Measurements from ENCODE around the gene RASSF7.
A peak's percentile ranks its signal among the peaks of the same experiment; 100 is the strongest.
"Not testable (repeated sequence)": the region's sequence is repeated elsewhere in the genome, so short reads cannot be mapped to it uniquely, and the experiment has no call there.

RASSF7 gene

GRCh38 chr11:560305-561147, at the start of gene RASSF7, which contains the start of gene LMNTD2:
Gene RASSF7 (plus strand): TSS chr11:560970. CDS start chr11:561769, 799 bp downstream.
Gene LMNTD2 (minus strand): TSS chr11:560738. CDS start chr11:560716, 22 bp downstream.
- DNase-seq, result peak; percentile 97

- DNase-seq, result no peak
These were observed 47.8 kb upstream of the RASSF7 start for GRCh38 chr11:512761-513595.

- DNase-seq, result no peak
These were observed 46.2 kb upstream of the RASSF7 start for GRCh38 chr11:514606-515005.

GRCh38 chr11:515131-515530, 45.6 kb upstream of the RASSF7 start:
- no peak for DNase-seq

GRCh38 chr11:516400-516799, 44.4 kb upstream of the RASSF7 start:
- DNase-seq, result no peak

GRCh38 chr11:516918-517685, 43.7 kb upstream of the RASSF7 start:
- DNase-seq, result not testable (repeated sequence)

GRCh38 chr11:518463-519202, 42.1 kb upstream of the RASSF7 start:
- DNase-seq, result peak; percentile 93

GRCh38 chr11:520428-521176, 40.2 kb upstream of the RASSF7 start:
- no peak for DNase-seq

- no peak for DNase-seq
These were observed 39.5 kb upstream of the RASSF7 start for GRCh38 chr11:521177-521688.

- no peak for DNase-seq
These were observed 34.6 kb upstream of the RASSF7 start for GRCh38 chr11:526192-526591.

- no peak for DNase-seq
These were observed 32.5 kb upstream of the RASSF7 start for GRCh38 chr11:528166-528814.

- no peak for DNase-seq
These were observed 31.7 kb upstream of the RASSF7 start for GRCh38 chr11:528815-529727.

- no peak for DNase-seq
These were observed 30.9 kb upstream of the RASSF7 start for GRCh38 chr11:529728-530411.

GRCh38 chr11:530960-531831, 29.6 kb upstream of the RASSF7 start:
- DNase-seq, result no peak

- DNase-seq, result no peak
These were observed 28.7 kb upstream of the RASSF7 start for GRCh38 chr11:531919-532526.

GRCh38 chr11:532527-532985, 28.2 kb upstream of the RASSF7 start:
- no peak for DNase-seq

- no peak for DNase-seq
These were observed 27.7 kb upstream of the RASSF7 start for GRCh38 chr11:532986-533585.

All from activated CD4-positive, alpha-beta T cell treated with anti-CD3 and anti-CD28 coated beads, Interleukin-2, Interleukin-6, amounts not matched to agents 100 ng/mL and 50 ng/mL, durations not matched to agents 16 hours and 8 hours (primary cell).